T-helper 1 cell treated with Interleukin-12 subunit alpha and Interleukin-12 subunit beta and Interleukin-4 antibody, amounts not matched to agents 30 ng/mL and 1 ng/mL, for 36 hours (primary cell): ENCODE data around the gene PRF1. TPM values are rescaled to one million over a fixed set of nuclear protein-coding genes. Genes with fewer than 3 reads are reported as not detected.

Experiments used
- intact Hi-C: fragments of 100-400 bp; cut with micrococcal nuclease; formaldehyde crosslinking; loops from one replicate; pipeline ENCODE4 v1.15.1; 2024
- total RNA-seq: library from RNA; stranded (reverse); gene quantifications from 2 replicates; pipeline ENCODE4 v1.2.3, GENCODE V29; 2022

PRF1 gene
- total RNA-seq, 1 donor from 2014 or later = 129 TPM

GRCh38 chr10:70562036-70562755, 40.3 kb downstream of the PRF1 start:
- intact Hi-C loops = no loop called here

DNA sequence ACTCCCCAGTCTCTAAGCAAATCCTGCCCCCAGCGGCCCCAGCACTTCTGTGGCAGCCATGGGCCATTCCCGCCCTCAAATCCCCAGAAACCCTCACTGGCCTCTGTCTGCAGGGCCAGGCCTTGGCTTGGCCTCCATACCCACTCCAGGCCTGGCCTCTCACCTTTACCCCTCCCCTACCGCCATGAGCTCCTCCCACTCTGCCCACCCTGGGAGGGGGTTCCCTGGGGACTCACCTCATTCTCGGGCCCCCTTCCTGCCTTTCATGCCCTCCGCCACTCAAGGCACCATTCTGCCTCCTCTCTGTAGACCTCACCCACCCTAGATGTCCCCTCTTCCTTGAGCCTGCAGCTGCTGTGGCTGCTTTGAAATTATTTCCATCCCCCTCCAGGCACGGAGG, 41.0 kb downstream of the PRF1 start:
- intact Hi-C loops = no loop called here

GRCh38 chr10:70561070-70561469, 41.5 kb downstream of the PRF1 start:
- intact Hi-C loops = no loop called here

- intact Hi-C loops = no loop called here
Observed at GRCh38 chr10:70560511-70560941, 42.0 kb downstream of the PRF1 start.

DNA sequence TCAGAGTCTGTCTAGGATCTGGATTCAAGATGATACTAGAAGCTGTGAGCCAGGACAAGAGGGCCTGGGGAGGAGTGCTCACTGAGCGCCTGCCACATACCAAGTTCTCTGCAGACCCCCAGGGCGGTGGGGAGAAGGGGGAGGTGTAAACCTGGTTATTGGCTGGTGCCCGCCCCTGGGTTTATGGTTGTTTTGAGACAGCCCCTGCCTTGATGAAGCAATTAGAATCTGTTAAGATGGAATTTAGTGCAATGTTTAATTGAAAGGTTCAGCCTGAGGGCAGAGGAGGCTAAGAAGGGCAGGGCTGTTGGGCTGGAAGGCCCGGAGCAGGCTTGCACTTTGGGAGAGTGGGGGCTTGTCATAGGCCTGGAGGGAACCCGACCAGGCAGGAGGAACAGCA, 42.7 kb downstream of the PRF1 start:
- intact Hi-C loops = loop anchor here (1.0 to 2.0 kb wide), 8 partner anchors 10 to 321 kb away; partner anchors contain the start of genes PRF1 and SGPL1

DNA sequence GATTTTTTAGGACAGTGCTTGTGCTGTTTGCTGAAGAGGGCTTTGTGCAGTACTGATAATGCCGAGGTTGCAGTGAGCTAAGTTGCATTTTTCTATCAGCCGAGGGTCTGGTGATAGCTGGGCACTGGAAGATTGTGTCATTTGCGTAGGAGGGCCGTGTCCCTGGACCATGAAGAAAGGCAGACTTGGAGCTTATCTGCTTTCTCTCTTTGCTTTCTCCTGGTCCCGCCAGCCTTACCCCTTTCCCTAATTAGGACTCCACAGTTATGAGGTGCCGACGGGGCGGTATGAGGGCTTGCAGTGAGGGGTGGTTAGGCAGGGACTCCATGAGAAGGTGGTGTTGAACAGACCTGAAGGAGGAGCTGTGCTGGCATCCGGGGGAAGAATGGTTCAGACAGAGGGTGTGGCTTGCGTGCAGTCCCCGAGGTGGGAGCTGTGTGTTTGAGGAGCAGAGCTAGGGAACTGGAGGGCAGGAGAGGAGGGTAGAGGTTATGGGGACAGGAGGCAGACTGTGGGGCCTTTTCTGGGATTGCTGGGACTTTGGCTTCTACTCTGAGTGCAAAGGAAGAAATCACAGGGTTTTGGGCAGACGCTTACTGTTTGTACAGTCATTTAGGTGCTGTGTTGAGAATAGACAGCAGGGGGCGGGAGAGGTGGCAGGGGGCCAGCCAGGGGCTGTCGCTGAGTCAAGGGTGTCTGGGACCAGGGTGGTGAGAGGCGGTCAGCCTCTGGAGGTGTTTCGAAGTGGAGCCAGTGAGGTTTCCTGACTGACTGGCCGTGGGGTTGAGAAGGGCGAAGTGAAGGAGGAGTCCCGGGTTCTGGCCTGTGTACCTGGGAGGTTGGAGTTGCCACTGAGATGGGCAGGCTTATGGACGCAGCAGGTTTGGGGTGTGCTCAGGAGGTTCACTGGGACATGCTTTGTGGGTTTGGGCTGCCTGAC, 43.4 kb downstream of the PRF1 start:
- intact Hi-C loops = loop anchor here (1.0 to 2.0 kb wide), 8 partner anchors 9 to 322 kb away; partner anchors contain the start of genes PRF1 and SGPL1

- intact Hi-C loops = loop anchor here (2.0 kb wide), 3 partner anchors 61 to 323 kb away; partner anchors contain the start of gene SGPL1
Observed at GRCh38 chr10:70558295-70558694, 44.2 kb downstream of the PRF1 start.

- intact Hi-C loops = loop anchor here (2.0 kb wide), 3 partner anchors 61 to 323 kb away; partner anchors contain the start of gene SGPL1
Observed at GRCh38 chr10:70557876-70558275, 44.7 kb downstream of the PRF1 start.

DNA sequence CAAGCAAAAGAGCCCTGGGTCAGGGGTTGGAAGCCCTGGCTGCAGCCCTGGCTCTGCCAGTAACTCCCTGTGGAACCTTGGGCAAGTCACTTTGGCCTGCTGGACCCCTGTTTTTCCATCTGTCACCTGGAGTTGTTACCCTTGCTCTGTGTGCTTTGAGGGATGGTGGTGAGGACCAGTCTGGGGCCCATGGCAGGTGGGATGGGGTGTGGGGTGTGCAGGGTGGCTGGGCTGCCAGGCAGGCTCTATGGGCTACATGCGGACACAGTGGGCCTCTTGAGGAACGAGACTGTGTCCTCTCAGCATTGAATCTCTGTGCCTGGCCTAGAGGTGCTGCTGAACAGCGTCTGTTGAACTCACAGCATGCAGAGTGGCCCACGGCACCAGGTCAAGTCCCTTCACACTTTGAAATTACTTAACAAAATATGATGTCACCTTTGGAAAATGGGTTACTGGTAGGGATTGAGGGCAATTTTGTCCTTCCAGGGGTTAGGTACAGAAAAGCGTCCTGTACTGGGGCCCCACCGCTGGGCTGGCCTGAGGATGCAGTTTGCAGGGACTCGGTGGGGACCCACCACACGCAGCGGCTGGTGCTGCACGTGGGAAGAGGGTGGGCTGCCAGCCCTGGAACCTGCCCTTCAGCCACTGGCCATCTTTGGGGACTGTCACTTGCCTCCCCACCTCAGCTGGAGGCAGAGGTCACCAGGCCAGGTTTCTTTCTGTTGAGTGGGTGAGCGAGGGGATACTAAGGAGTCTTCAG, 45.3 kb downstream of the PRF1 start:
- intact Hi-C loops = no loop called here

- intact Hi-C loops = no loop called here
Observed at GRCh38 chr10:70555371-70555770, 47.2 kb downstream of the PRF1 start.

DNA sequence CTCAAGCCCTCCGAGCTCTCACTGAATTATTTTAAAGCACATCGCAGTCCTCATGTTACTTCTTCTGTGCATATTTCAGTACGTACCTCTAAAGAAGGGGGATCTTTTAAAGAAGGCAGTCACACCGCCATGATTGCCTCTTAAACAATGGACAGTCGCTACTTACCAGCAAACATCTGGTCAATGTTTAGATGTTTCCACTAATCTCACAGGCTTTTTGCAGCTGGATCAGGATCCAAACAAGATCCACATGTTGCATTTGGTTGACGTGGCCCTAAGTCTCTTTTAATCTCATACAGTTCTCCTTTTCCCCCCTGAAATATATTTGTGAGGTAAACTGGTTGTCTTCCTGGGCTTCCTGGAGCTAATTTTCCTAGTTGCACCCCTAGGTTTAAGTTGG, 50.0 kb downstream of the PRF1 start:
- intact Hi-C loops = no loop called here

- intact Hi-C loops = loop anchor here (2.0 kb wide), 1 partner anchor 263 kb away; the partner anchor contains the start of gene SGPL1
Observed at GRCh38 chr10:70551971-70552422, 50.5 kb downstream of the PRF1 start.

- intact Hi-C loops = loop anchor here (2.0 kb wide), 1 partner anchor 263 kb away; the partner anchor contains the start of gene SGPL1
Observed at GRCh38 chr10:70551466-70551865, 51.1 kb downstream of the PRF1 start.

DNA sequence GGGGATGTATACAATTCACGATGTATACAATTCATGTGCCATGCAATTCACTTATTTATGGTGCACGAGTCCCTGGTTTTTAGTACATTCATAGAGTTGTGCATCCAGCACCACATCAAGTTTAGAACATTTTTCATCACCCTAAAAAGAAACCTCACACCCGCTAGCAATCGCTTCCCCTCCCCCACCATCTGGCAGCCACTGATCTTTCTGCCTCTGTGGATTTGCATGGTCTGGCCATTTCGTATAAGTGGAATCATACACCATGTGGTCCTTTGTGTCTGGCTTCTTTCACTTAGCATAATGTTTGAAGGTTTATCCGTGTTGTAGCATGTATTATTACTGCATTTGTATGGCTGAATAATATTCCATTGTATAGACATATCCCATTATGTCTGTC, 52.1 kb downstream of the PRF1 start:
- intact Hi-C loops = loop anchor here (1.0 to 2.0 kb wide), 5 partner anchors 9 to 330 kb away; partner anchors contain the start of gene SGPL1

- intact Hi-C loops = loop anchor here (1.0 to 2.0 kb wide), 5 partner anchors 9 to 330 kb away; partner anchors contain the start of gene SGPL1
Observed at GRCh38 chr10:70549962-70550458, 52.5 kb downstream of the PRF1 start.

GRCh38 chr10:70549351-70549961, 53.1 kb downstream of the PRF1 start:
- intact Hi-C loops = no loop called here
